IMR-90 (cell line): ENCODE data around the gene CLSTN1. TPM values are rescaled to one million over a fixed set of nuclear protein-coding genes. Genes with fewer than 3 reads are reported as not detected.

Experiments
- ATAC-seq: fragments of 200-7000 bp; cut with Tn5 transposase; 2 replicates; pipeline ENCODE4 v1.9.1; 2020; ENCODE audit warnings: low read depth, mild to moderate bottlenecking, moderate library complexity
- BruUV-seq: library from RNA; stranded (reverse); fragments of 400-500 nt; replicated peaks from 2 replicates; lab custom pipeline; 2021; lab: Mats Ljungman, UMichigan
- CTCF ChIA-PET: fragments of 300-600 bp; formaldehyde crosslinking; extraction: SDS; loops from one replicate; lab custom pipeline; 2021; ENCODE audit warnings: antibody characterized with exemption; lab: Yijun Ruan, JAX
- POLR2A ChIA-PET: fragments of 300-600 bp; sonication (Branson Sonifier 250); formaldehyde crosslinking; loops from one replicate; lab custom pipeline; 2022; ENCODE audit warnings: antibody characterized with exemption; ENCODE audit not compliant: unreplicated experiment; lab: Charles Lee
- DNase-seq: peaks from one replicate; pipeline ENCODE4 v3.0.0; 2013
- H2AFZ ChIP-seq: replicated peaks from 2 replicates; pipeline ENCODE3; 2013; ENCODE audit warnings: low read length, mild to moderate bottlenecking; ENCODE audit not compliant: poor library complexity
- H2AK5ac ChIP-seq: 2 replicates; pipeline ENCODE4 v1.6.1; 2013; ENCODE audit warnings: low read depth, low read length, inconsistent platforms
- H2AK9ac ChIP-seq: replicated peaks from 2 replicates; pipeline ENCODE3; 2013; ENCODE audit warnings: mild to moderate bottlenecking, low read depth, low read length, moderate library complexity; ENCODE audit not compliant: poor library complexity
- H2BK120ac ChIP-seq: 2 replicates; pipeline ENCODE4 v1.6.1; 2013; ENCODE audit warnings: low read depth, low read length, inconsistent platforms
- H2BK15ac ChIP-seq: 3 replicates; pipeline ENCODE4 v1.6.1; 2013; ENCODE audit warnings: low read depth, low read length, inconsistent platforms
- H2BK20ac ChIP-seq: 2 replicates; pipeline ENCODE4 v1.6.1; 2013; ENCODE audit warnings: low read depth, mild to moderate bottlenecking, inconsistent platforms, low read length, moderate library complexity
- H2BK5ac ChIP-seq: 2 replicates; pipeline ENCODE4 v1.6.1; 2013; ENCODE audit warnings: mild to moderate bottlenecking, low read depth, low read length, inconsistent platforms; ENCODE audit not compliant: poor library complexity, severe bottlenecking
- H3K14ac ChIP-seq: replicated peaks from 2 replicates; pipeline ENCODE4 v1.6.1; 2013; ENCODE audit warnings: low read depth, low read length, inconsistent platforms
- H3K18ac ChIP-seq: 2 replicates; pipeline ENCODE4 v1.6.1; 2013; ENCODE audit warnings: low read depth, low read length, control low read depth
- H3K23ac ChIP-seq: 2 replicates; pipeline ENCODE4 v1.6.1; 2013; ENCODE audit warnings: low read depth, low read length, inconsistent platforms
- H3K27ac ChIP-seq: 2 replicates; pipeline ENCODE4 v1.5.1; 2013; ENCODE audit warnings: mild to moderate bottlenecking, control low read depth, low read length; ENCODE audit not compliant: insufficient read depth
- H3K27me3 ChIP-seq: 2 replicates; pipeline ENCODE4 v1.6.1; 2013; ENCODE audit warnings: low read length; ENCODE audit not compliant: control insufficient read depth, insufficient read depth
- H3K36me3 ChIP-seq: 2 replicates; pipeline ENCODE4 v1.6.1; 2013; ENCODE audit warnings: low read length, mixed read lengths; ENCODE audit not compliant: control insufficient read depth, insufficient read depth
- H3K4ac ChIP-seq: 2 replicates; pipeline ENCODE4 v1.6.1; 2013; ENCODE audit warnings: low read depth, low read length, inconsistent platforms
- H3K4me1 ChIP-seq: 2 replicates; pipeline ENCODE4 v1.6.1; 2013; ENCODE audit warnings: low read length, mixed read lengths; ENCODE audit not compliant: control insufficient read depth, insufficient read depth
- H3K4me2 ChIP-seq: 2 replicates; pipeline ENCODE4 v1.6.1; 2013; ENCODE audit warnings: low read depth, mild to moderate bottlenecking, control low read depth, low read length, moderate library complexity
- H3K4me3 ChIP-seq: 2 replicates; pipeline ENCODE4 v1.5.1; 2013; ENCODE audit warnings: low read depth, mild to moderate bottlenecking, control low read depth, low read length, moderate library complexity; ENCODE audit not compliant: insufficient read depth
- H3K56ac ChIP-seq: 2 replicates; pipeline ENCODE4 v1.6.1; 2013; ENCODE audit warnings: low read length, inconsistent platforms; ENCODE audit not compliant: insufficient read depth; ENCODE audit errors: extremely low read depth
- H3K79me1 ChIP-seq, 2 experiments: 2 replicates each; pipeline ENCODE4 v1.6.1; 2013; ENCODE audit warnings: low read length in 2 of 2, inconsistent platforms in 1 of 2, low read depth in 1 of 2
- H3K9ac ChIP-seq: 2 replicates; pipeline ENCODE4 v1.6.1; 2013; ENCODE audit warnings: low read depth, low read length, control low read depth
- H3K9me1 ChIP-seq: 2 replicates; pipeline ENCODE4 v1.6.1; 2013; ENCODE audit warnings: low read length, inconsistent platforms; ENCODE audit not compliant: insufficient read depth
- H3K9me3 ChIP-seq: 2 replicates; pipeline ENCODE4 v1.6.1; 2013; ENCODE audit warnings: low read length; ENCODE audit not compliant: control insufficient read depth, insufficient read depth
- H4K20me1 ChIP-seq: 2 replicates; pipeline ENCODE4 v1.6.1; 2013; ENCODE audit warnings: low read length, inconsistent platforms; ENCODE audit not compliant: insufficient read depth
- H4K5ac ChIP-seq: 2 replicates; pipeline ENCODE4 v1.6.1; 2013; ENCODE audit warnings: mild to moderate bottlenecking, low read depth, low read length, control low read depth
- H4K8ac ChIP-seq, 2 experiments: 2 replicates each; pipeline ENCODE4 v1.6.1; 2013; ENCODE audit warnings: low read depth in 2 of 2, low read length in 2 of 2, control low read depth in 1 of 2, inconsistent platforms in 1 of 2
- H4K91ac ChIP-seq: 2 replicates; pipeline ENCODE4 v1.6.1; 2013; ENCODE audit warnings: low read depth, low read length, inconsistent platforms; ENCODE audit not compliant: insufficient read depth
- BHLHE40 ChIP-seq: fragments of 150-350 bp; IDR thresholded peaks from 2 replicates; pipeline ENCODE4 v1.6.1; 2016; ENCODE audit warnings: mild to moderate bottlenecking, low read depth, low read length
- CEBPB ChIP-seq: IDR thresholded peaks from 2 replicates; pipeline ENCODE4 v1.6.1; 2012; ENCODE audit warnings: low read depth, low read length, improper control_type of control experiment
- CHD1 ChIP-seq: IDR thresholded peaks from 2 replicates; pipeline ENCODE4 v1.6.1; 2012; ENCODE audit warnings: low read depth, low read length, improper control_type of control experiment
- CTCF ChIP-seq: conservative IDR thresholded peaks from 2 replicates; pipeline ENCODE4 v1.5.1; 2012; ENCODE audit warnings: mild to moderate bottlenecking, low read depth, low read length, improper control_type of control experiment
- ELK1 ChIP-seq: fragments of 150-350 bp; IDR thresholded peaks from 2 replicates; pipeline ENCODE4 v1.6.1; 2016; ENCODE audit warnings: low read depth, mild to moderate bottlenecking, low read length, moderate library complexity, borderline replicate concordance
- FOS ChIP-seq: fragments of 150-350 bp; IDR thresholded peaks from 2 replicates; pipeline ENCODE4 v1.6.1; 2016; ENCODE audit warnings: low read depth, low read length
- MAFK ChIP-seq: IDR thresholded peaks from 2 replicates; pipeline ENCODE4 v1.6.1; 2012; ENCODE audit warnings: low read depth, low read length, improper control_type of control experiment
- MAZ ChIP-seq: IDR thresholded peaks from 2 replicates; pipeline ENCODE4 v1.6.1; 2012; ENCODE audit warnings: low read depth, mild to moderate bottlenecking, low read length, improper control_type of control experiment, moderate library complexity, borderline replicate concordance
- MXI1 ChIP-seq: IDR thresholded peaks from 2 replicates; pipeline ENCODE4 v1.6.1; 2012; ENCODE audit warnings: low read depth, mild to moderate bottlenecking, low read length, moderate library complexity, borderline replicate concordance
- NFE2L2 ChIP-seq: fragments of 150-350 bp; IDR thresholded peaks from 2 replicates; pipeline ENCODE4 v1.6.1; 2016; ENCODE audit warnings: low read depth, mild to moderate bottlenecking, low read length
- POLR2A ChIP-seq: IDR thresholded peaks from 2 replicates; pipeline ENCODE4 v1.6.1; 2012; ENCODE audit warnings: mild to moderate bottlenecking, low read depth, low read length
- RAD21 ChIP-seq: IDR thresholded peaks from 2 replicates; pipeline ENCODE4 v1.6.1; 2012; ENCODE audit warnings: low read length, improper control_type of control experiment
- RCOR1 ChIP-seq: IDR thresholded peaks from 2 replicates; pipeline ENCODE4 v1.6.1; 2012; ENCODE audit warnings: mild to moderate bottlenecking, low read length, improper control_type of control experiment; ENCODE audit not compliant: insufficient replicate concordance
- RFX5 ChIP-seq: IDR thresholded peaks from 2 replicates; pipeline ENCODE4 v1.8.0; 2012; ENCODE audit warnings: low read depth, mild to moderate bottlenecking, low read length, moderate library complexity
- SMC3 ChIP-seq: fragments of 150-350 bp; IDR thresholded peaks from 2 replicates; pipeline ENCODE4 v1.6.1; 2016; ENCODE audit warnings: low read depth, mild to moderate bottlenecking, antibody characterized with exemption, low read length, moderate library complexity
- USF2 ChIP-seq: fragments of 150-350 bp; IDR thresholded peaks from 2 replicates; pipeline ENCODE4 v1.6.1; 2017; ENCODE audit warnings: mild to moderate bottlenecking, antibody characterized with exemption, low read length, low read depth
- WGBS, 2 experiments: methylation state at CpG; one replicate each; pipeline versions ENCODE4 v1.1.5 to v1.1.7; 2013; ENCODE audit warnings: missing lambda C conversion rate in 2 of 2; ENCODE audit not compliant: insufficient read length in 1 of 2; ENCODE audit errors: extremely low coverage in 2 of 2; 5-methylcytosine and 5-hydroxymethylcytosine counted together
- dilution Hi-C: fragments of 300-500 bp; cut with HindIII; formaldehyde crosslinking; loops from one replicate; pipeline ENCODE4 v1.14.3; 2018; ENCODE audit warnings: low sequenced_read_pairs; ENCODE audit not compliant: unreplicated experiment
- in situ Hi-C: fragments of 300-500 bp; cut with MboI; formaldehyde crosslinking; loops from 3 replicates; pipeline ENCODE4 v1.14.3; 2019; ENCODE audit warnings: low sequenced_read_pairs, inconsistent platforms, mixed read lengths
- intact Hi-C: fragments of 100-400 bp; cut with micrococcal nuclease; formaldehyde crosslinking; loops from 2 replicates; pipeline ENCODE4 v1.10.0; 2022
- polyA plus RNA-seq, 3 experiments: library from polyadenylated mRNA; depleted of rRNA; stranded (reverse); fragments of >200 nt; gene quantifications; 2 replicates each; pipeline ENCODE4 v1.2.3, GENCODE V29; 2012; ENCODE audit warnings: low replicate concordance in 1 of 3
- total RNA-seq: library from RNA; depleted of rRNA; stranded (reverse); fragments of >200 nt; gene quantifications from 2 replicates; pipeline ENCODE4 v1.2.3, GENCODE V29; 2012

CLSTN1 gene
- total and polyA plus RNA-seq, 2 of the 4 experiments (the other 2 are of a cell fraction), result 30.1 to 72.2 TPM

- in situ Hi-C loops, result no loop called here
- H2BK5ac ChIP-seq, result no peak overlapping the region
- H3K27me3 ChIP-seq, result no peaks in the 10 kb centered on the region
- peaks cover 20% of the 10 kb centered on the region for H3K9me1 ChIP-seq
- ATAC-seq, result no peak
- dilution Hi-C loops, result no loop called here
- H3K56ac ChIP-seq, result no peak overlapping the region
- H4K5ac ChIP-seq, result no peak overlapping the region
- BruUV-seq, result no TSS peak
- no peak overlapping the region for H2AFZ ChIP-seq
- H4K91ac ChIP-seq, result no peak overlapping the region
- no peak overlapping the region for H2BK20ac ChIP-seq
- H3K4me1 ChIP-seq, result peaks cover 4% of the 10 kb centered on the region
- no peak overlapping the region for H3K27ac ChIP-seq
- WGBS, 2 experiments, result 98% methylated on average over 5 of the region's 6 CpGs; no CpG with 5 or more reads in 1 of the 2 experiments
- H3K79me1 ChIP-seq, result peaks cover 37 to 66% of the 10 kb centered on the region in 2 experiments
- intact Hi-C loops, result no loop called here
- H4K20me1 ChIP-seq, result peaks cover 57% of the 10 kb centered on the region
- no peaks in the 10 kb centered on the region for H3K9me3 ChIP-seq
- no peak for DNase-seq
- ChIA-PET CTCF (no interaction called here), POLR2A (no interaction called here)
- H3K14ac ChIP-seq, result no peak overlapping the region
- no peak overlapping the region for H3K18ac ChIP-seq
- no peak overlapping the region for H3K9ac ChIP-seq
- no peak overlapping the region for H2BK15ac ChIP-seq
- H3K4me2 ChIP-seq, result no peak overlapping the region
- H3K36me3 ChIP-seq, result peaks cover 5% of the 10 kb centered on the region; the same call in 1 of the 2 replicates
- H4K8ac ChIP-seq, result no peak overlapping the region
- no peak overlapping the region for H3K4ac ChIP-seq
- no peak overlapping the region for H2AK5ac ChIP-seq
- no peak overlapping the region for H2BK120ac ChIP-seq
- H2AK9ac ChIP-seq, result no peak overlapping the region
- no peak overlapping the region for H3K4me3 ChIP-seq
- H3K23ac ChIP-seq, result no peak overlapping the region
- TF ChIP-seq RFX5 (no peak), POLR2A (no peak), USF2 (no peak), FOS (no peak), RCOR1 (no peak), RAD21 (no peak), CEBPB (no peak), BHLHE40 (no peak), SMC3 (no peak), ELK1 (no peak), CHD1 (no peak), CTCF (no peak), MAFK (no peak), NFE2L2 (no peak), MXI1 (no peak), MAZ (no peak)
These were observed 62.9 kb downstream of the CLSTN1 start for GRCh38 chr1:9760824-9761223.
